T-helper 2 cell treated with Interferon-gamma antibody and Interleukin-4, amounts not matched to agents 100 ng/mL and 5 ng/mL, for 36 hours (primary cell): Measurements from ENCODE around the gene NRP2. TPM values are rescaled to one million over a fixed set of nuclear protein-coding genes. Genes with fewer than 3 reads are reported as not detected.

ENCODE experiments used
- intact Hi-C: fragments of 100-400 bp; cut with micrococcal nuclease; formaldehyde crosslinking; loops from one replicate; pipeline ENCODE4 v1.15.1; 2023
- total RNA-seq: library from RNA; stranded (reverse); gene quantifications from 2 replicates; pipeline ENCODE4 v1.2.3, GENCODE V29; 2022

The NRP2 gene
- total RNA-seq, 1 donor from 2014 or later: 47.0 TPM

GRCh38 chr2:205800773-205801172, 118.5 kb downstream of the NRP2 start:
- intact Hi-C loops: no loop called here

- intact Hi-C loops: no loop called here
These were observed 119.8 kb downstream of the NRP2 start for GRCh38 chr2:205802065-205802464.

- intact Hi-C loops: no loop called here
These were observed 120.6 kb downstream of the NRP2 start for GRCh38 chr2:205802941-205803340.

- intact Hi-C loops: no loop called here
These were observed 121.2 kb downstream of the NRP2 start for GRCh38 chr2:205803500-205803899.

- intact Hi-C loops: no loop called here
These were observed 122.8 kb downstream of the NRP2 start for GRCh38 chr2:205805136-205805535.

GRCh38 chr2:205806143-205806905, 124.0 kb downstream of the NRP2 start:
- intact Hi-C loops: no loop called here

- intact Hi-C loops: no loop called here
These were observed 124.9 kb downstream of the NRP2 start for GRCh38 chr2:205807229-205807628.

GRCh38 chr2:205807758-205808157, 125.5 kb downstream of the NRP2 start:
- intact Hi-C loops: no loop called here

- intact Hi-C loops: no loop called here
These were observed 126.3 kb downstream of the NRP2 start for GRCh38 chr2:205808486-205809121.

- intact Hi-C loops: no loop called here
These were observed 129.1 kb downstream of the NRP2 start for GRCh38 chr2:205811387-205811786.

GRCh38 chr2:205814039-205814364, 131.7 kb downstream of the NRP2 start:
- intact Hi-C loops: no loop called here

- intact Hi-C loops: no loop called here
These were observed 133.4 kb downstream of the NRP2 start for GRCh38 chr2:205815673-205816072.

- intact Hi-C loops: no loop called here
These were observed 134.0 kb downstream of the NRP2 start for GRCh38 chr2:205816268-205816667.

GRCh38 chr2:205822579-205822978, 140.3 kb downstream of the NRP2 start:
- intact Hi-C loops: no loop called here

GRCh38 chr2:205827809-205828365, 145.6 kb downstream of the NRP2 start:
- intact Hi-C loops: no loop called here

GRCh38 chr2:205833864-205834263, 151.6 kb downstream of the NRP2 start:
- intact Hi-C loops: no loop called here

- intact Hi-C loops: no loop called here
These were observed 152.5 kb downstream of the NRP2 start for GRCh38 chr2:205834796-205835195.

- intact Hi-C loops: no loop called here
These were observed 153.0 kb downstream of the NRP2 start for GRCh38 chr2:205835251-205835791.

GRCh38 chr2:205835923-205836322, 153.6 kb downstream of the NRP2 start:
- intact Hi-C loops: no loop called here

- intact Hi-C loops: no loop called here
These were observed 154.3 kb downstream of the NRP2 start for GRCh38 chr2:205836477-205837221.

- intact Hi-C loops: no loop called here
These were observed 155.4 kb downstream of the NRP2 start for GRCh38 chr2:205837663-205838062.

- intact Hi-C loops: no loop called here
These were observed 163.1 kb downstream of the NRP2 start for GRCh38 chr2:205845446-205845845.
